ENCODE measurements around the gene METTL16.

DNA sequence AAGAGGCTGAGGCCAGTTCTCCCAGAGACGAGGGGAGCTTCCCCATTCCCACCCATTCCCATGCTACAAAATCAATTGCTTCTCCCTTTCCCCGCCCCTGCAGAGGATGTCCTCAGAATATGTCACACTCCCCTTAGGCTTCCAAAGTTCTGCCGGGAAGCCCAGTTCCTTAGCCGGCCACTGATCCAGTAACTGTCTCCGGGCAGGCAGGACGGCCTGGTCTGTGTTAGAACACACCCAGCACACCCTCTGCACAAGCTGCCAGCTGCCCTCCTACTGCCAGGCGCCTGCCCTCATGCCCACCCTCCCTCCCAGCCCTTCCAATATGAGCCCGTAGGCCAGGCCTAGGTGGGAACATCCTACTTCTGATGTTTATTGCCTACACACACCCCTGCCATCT is 143.3 kb downstream of the METTL16 start:
- TF ChIP-seq, protein P1, sequence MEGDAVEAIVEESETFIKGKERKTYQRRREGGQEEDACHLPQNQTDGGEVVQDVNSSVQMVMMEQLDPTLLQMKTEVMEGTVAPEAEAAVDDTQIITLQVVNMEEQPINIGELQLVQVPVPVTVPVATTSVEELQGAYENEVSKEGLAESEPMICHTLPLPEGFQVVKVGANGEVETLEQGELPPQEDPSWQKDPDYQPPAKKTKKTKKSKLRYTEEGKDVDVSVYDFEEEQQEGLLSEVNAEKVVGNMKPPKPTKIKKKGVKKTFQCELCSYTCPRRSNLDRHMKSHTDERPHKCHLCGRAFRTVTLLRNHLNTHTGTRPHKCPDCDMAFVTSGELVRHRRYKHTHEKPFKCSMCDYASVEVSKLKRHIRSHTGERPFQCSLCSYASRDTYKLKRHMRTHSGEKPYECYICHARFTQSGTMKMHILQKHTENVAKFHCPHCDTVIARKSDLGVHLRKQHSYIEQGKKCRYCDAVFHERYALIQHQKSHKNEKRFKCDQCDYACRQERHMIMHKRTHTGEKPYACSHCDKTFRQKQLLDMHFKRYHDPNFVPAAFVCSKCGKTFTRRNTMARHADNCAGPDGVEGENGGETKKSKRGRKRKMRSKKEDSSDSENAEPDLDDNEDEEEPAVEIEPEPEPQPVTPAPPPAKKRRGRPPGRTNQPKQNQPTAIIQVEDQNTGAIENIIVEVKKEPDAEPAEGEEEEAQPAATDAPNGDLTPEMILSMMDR (conservative IDR thresholded peaks at IDR 0.05; ENCODE audit: low read depth, low read length): no peak
- TF ChIP-seq RCOR1 (IDR thresholded peaks at IDR 0.05; ENCODE audit: insufficient replicate concordance, low read length) (no peak), MAZ (IDR thresholded peaks at IDR 0.05; ENCODE audit: borderline replicate concordance, low read depth, low read length) (no peak), RAD21 (IDR thresholded peaks at IDR 0.05; ENCODE audit: low read length) (no peak), RFX5 (IDR thresholded peaks at IDR 0.05; ENCODE audit: low read depth, low read length) (no peak), POLR2A (IDR thresholded peaks at IDR 0.05; ENCODE audit: low read depth, low read length) (no peak), MAFK (IDR thresholded peaks at IDR 0.05; ENCODE audit: low read depth, low read length) (no peak), MXI1 (IDR thresholded peaks at IDR 0.05; ENCODE audit: borderline replicate concordance, low read depth, low read length) (no peak), NFE2L2 (IDR thresholded peaks at IDR 0.05; ENCODE audit: low read depth, low read length) (no peak), CHD1 (IDR thresholded peaks at IDR 0.05; ENCODE audit: low read depth, low read length) (no peak)
- TF ChIP-seq, protein P2, sequence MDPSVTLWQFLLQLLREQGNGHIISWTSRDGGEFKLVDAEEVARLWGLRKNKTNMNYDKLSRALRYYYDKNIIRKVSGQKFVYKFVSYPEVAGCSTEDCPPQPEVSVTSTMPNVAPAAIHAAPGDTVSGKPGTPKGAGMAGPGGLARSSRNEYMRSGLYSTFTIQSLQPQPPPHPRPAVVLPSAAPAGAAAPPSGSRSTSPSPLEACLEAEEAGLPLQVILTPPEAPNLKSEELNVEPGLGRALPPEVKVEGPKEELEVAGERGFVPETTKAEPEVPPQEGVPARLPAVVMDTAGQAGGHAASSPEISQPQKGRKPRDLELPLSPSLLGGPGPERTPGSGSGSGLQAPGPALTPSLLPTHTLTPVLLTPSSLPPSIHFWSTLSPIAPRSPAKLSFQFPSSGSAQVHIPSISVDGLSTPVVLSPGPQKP (IDR thresholded peaks at IDR 0.05; ENCODE audit: borderline replicate concordance, low read depth, low read length): no peak
- TF ChIP-seq, protein P3, sequence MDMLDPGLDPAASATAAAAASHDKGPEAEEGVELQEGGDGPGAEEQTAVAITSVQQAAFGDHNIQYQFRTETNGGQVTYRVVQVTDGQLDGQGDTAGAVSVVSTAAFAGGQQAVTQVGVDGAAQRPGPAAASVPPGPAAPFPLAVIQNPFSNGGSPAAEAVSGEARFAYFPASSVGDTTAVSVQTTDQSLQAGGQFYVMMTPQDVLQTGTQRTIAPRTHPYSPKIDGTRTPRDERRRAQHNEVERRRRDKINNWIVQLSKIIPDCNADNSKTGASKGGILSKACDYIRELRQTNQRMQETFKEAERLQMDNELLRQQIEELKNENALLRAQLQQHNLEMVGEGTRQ (IDR thresholded peaks at IDR 0.05; ENCODE audit: low read depth, low read length): no peak
